ENCODE measurements around the gene CADM2.

Gene CADM2

DNA sequence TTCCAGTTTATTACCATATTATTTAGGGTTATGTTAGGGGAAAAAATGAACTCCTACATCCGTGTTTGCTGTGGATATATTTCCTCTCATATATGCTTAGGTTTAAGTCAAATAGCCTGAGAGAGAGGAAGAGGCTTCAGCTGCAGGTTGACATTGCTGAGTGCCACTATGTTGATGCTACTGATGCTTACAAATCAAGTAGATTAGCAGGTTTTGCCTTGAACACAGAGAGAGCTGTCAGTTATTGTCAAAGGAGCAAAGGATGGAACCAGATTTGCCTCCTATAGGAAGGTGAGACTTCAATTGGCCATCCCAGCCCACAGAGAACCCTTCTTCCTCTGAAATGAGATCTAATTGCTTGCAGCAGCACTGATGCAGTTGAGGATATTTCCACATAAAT is 339.2 kb downstream of the CADM2 start:
- DNase-seq (ENCODE audit: low spot score), result no peak
- Histone ChIP-seq H3K27ac (no peak overlapping the region), H3K4me3 (no peak overlapping the region)
- TF ChIP-seq, protein P1, sequence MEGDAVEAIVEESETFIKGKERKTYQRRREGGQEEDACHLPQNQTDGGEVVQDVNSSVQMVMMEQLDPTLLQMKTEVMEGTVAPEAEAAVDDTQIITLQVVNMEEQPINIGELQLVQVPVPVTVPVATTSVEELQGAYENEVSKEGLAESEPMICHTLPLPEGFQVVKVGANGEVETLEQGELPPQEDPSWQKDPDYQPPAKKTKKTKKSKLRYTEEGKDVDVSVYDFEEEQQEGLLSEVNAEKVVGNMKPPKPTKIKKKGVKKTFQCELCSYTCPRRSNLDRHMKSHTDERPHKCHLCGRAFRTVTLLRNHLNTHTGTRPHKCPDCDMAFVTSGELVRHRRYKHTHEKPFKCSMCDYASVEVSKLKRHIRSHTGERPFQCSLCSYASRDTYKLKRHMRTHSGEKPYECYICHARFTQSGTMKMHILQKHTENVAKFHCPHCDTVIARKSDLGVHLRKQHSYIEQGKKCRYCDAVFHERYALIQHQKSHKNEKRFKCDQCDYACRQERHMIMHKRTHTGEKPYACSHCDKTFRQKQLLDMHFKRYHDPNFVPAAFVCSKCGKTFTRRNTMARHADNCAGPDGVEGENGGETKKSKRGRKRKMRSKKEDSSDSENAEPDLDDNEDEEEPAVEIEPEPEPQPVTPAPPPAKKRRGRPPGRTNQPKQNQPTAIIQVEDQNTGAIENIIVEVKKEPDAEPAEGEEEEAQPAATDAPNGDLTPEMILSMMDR (IDR thresholded peaks at IDR 0.05), result no peak

DNA sequence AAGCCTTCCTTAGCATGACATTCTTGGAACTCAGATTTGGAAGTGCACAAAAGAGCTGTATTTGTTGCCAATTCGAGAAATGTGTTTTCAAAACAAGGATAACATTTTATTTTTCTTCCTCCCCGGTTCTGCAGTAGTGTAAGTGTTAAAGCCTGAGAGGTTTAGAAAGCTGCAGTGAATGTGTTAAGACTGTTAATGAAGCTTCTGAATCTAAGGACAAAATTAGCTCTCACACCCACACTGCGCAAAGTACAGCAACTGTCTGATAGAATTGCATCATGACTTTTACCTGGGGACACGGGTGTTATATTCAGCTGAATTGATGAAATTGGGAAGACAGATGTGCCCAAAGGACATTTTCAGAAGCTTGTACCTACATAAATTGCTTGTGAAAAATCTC is 344.4 kb downstream of the CADM2 start:
- no peak overlapping the region for H3K4me3 ChIP-seq
- TF ChIP-seq, protein P1 (IDR thresholded peaks at IDR 0.05), result no peak
- H3K27ac ChIP-seq, result no peak overlapping the region
- DNase-seq (ENCODE audit: low spot score), result no peak

DNA sequence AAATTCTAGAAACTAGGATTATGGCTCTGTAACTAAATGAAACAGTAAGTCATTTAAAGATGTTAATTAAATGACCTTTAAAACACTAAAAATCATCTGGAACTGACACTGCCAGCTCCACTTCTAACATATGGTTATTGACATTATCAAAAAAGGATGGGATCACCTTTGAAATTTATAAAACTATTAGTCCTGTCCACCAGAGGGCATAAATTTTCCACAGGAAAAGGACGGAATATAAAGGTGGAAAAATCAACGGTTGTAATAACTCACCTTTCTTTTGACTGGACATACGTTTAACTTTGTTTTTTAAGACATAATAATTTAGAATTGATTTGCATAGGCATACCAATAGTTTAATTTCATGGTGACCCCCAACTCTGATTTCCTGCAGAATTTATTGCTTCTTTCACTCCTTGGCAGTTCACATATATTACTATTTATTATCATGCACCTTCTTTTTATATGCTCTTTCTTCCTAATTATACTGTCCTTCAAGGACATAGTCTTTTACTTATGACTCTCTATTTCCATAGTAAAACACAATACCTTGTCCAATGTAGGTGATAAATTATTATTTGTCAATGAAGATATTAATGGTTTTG is 345.7 kb downstream of the CADM2 start:
- no peak for DNase-seq (ENCODE audit: low spot score)
- no peak overlapping the region for H3K4me3 ChIP-seq
- no peak overlapping the region for H3K27ac ChIP-seq
- TF ChIP-seq, protein P1 (IDR thresholded peaks at IDR 0.05), result no peak

DNA sequence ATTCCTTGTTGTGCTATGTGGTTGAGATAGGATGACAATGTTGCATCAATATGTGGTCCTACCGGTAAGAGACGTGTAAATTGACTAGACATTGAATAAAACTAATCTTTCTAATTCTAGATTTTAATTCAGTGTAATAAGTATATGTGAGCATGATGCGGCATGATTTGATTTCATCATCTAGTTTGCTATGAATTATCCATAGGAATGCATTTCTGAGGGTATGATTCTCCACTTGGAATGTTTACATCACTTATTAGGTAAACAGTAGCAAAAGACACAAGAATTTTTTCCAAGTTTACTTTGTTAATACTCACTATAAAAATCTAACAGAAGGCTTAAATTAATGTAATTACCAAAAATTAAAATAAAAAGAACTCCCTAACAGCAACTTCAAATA is 353.5 kb downstream of the CADM2 start:
- no peak overlapping the region for H3K4me3 ChIP-seq
- TF ChIP-seq, protein P1 (IDR thresholded peaks at IDR 0.05), result no peak
- no peak for DNase-seq (ENCODE audit: low spot score)
- H3K27ac ChIP-seq, result no peak overlapping the region

DNA sequence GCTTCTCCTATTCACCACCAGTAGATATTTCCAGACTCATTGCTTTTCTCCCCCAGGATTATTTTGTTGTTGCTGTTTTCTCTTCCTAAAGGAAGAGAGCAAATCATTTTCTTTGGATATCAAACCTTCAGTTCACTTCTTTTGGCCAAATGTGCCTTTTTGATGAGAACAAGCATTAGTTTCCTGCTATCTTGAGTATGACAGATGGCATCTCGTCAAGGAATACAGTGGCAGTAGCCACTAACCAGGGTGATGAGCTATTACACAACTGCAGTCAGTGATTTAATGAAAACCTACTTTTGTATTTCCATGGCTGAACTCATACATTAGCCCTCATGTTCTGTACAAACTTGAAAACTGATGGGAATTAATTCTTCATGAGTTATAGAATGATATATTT is 354.6 kb downstream of the CADM2 start:
- DNase-seq (ENCODE audit: low spot score), result no peak
- TF ChIP-seq, protein P1 (IDR thresholded peaks at IDR 0.05), result no peak
- H3K27ac ChIP-seq, result no peak overlapping the region
- H3K4me3 ChIP-seq, result no peak overlapping the region

DNA sequence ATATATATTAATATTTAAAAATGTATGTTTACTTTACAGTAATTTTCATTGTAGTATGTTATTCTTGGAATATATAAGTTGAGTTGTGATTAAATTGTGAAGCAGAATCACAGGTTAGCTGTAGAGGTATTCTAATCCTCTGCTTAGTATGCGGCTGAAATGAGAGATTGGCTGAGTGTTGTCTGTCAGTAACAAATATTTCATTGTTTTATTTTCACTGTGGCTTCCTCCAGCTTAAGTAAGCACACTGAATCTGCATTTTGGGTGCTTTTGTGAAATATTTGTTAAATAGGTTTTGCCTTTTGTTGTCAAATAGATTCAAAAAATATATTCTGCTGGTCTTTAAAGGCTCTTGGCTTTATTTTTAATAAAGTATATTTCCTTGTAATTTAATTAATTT is 357.5 kb downstream of the CADM2 start:
- TF ChIP-seq, protein P1 (IDR thresholded peaks at IDR 0.05), result no peak
- DNase-seq (ENCODE audit: low spot score), result no peak
- no peak overlapping the region for H3K27ac ChIP-seq
- no peak overlapping the region for H3K4me3 ChIP-seq

DNA sequence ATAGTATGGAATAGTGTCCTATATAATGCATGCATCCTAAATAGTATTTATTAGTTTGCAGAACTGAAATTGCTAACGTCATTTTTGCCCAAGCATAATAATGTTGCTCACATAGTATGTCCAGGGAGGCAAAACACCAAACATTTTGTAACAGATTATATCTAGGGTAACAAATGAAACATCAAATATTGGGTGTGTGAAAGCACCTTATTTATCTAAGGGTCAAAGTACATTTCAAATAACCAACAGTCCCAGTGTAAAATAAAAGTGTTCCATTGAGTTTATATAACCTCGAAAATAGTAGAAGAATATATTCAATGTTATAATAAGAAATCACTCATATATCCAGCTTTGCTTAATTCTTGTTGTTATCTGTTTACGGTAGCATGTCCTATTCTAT is 363.1 kb downstream of the CADM2 start:
- Histone ChIP-seq H3K4me3 (no peak overlapping the region), H3K27ac (no peak overlapping the region)
- TF ChIP-seq, protein P1 (IDR thresholded peaks at IDR 0.05), result no peak
- no peak for DNase-seq (ENCODE audit: low spot score)

Data from coronary artery (tissue), 2 donors.